GM18520 (cell line): Measurements from ENCODE around the gene CD300C.
"Not testable (repeated sequence)": the region's sequence is repeated elsewhere in the genome, so short reads cannot be mapped to it uniquely, and the experiment has no call there.

ENCODE experiments used
- ATAC-seq: cut with Tn5 transposase; IDR thresholded peaks from one replicate; pipeline ENCODE4 v1.9.1; 2021; ENCODE audit not compliant: unreplicated experiment

The CD300C gene

DNA sequence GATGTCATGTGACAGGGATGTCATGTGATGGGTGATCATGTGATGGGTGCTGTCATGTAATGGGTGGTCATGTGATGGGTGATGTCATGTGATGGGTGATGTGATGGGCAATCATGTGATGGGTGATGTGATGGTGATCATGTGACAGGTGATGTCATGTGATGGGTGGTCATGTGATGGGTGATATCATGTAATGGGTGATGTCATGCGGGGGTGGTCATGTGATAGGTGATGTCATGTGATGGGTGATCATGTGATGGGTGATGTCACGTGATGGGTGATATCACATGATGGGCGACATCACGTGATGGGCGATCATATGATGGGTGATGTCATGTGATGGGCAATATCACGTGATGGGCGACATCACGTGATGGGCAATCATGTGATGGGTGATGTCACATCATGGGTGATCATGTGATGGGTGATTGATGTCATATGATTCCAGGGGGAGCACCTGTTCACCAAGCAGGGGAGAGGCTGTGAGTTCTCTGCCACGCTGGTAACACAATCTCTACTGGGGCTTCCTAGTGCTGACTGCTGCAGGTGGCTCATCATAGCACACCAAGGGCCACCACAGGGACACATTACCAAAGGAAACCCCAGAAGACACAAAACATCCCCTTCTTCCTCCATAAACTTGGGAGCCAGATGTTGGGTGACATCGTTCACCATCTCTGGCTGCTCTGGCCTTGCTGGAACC, 31.1 kb downstream of the CD300C start:
- no peak for ATAC-seq

DNA sequence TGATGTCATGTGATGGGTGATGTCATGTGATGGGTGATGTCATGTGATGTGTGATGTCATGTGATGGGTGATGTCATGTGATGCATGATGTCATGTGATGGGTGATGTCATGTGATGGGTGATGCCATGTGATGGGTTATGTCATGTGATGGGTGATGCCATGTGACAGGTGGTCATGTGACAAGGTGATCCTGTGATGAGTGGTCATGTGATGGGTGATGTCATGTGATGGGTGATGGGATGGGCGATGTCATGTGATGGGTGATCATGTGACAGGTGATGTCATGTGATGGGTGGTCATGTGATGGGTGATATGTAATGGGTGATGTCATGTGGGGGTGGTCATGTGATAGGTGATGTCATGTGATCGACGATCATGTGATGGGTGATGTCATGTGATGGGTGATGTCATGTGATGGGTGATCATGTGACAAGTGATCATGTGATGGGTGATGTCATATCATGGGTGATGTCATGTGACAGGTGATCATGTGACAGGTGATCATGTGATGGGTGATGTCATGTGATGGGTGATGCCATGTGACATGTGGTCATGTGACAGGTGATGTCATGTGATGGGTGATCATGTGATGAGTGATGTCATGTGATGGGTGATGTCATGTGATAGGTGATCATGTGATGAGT, 31.8 kb downstream of the CD300C start:
- no peak for ATAC-seq

DNA sequence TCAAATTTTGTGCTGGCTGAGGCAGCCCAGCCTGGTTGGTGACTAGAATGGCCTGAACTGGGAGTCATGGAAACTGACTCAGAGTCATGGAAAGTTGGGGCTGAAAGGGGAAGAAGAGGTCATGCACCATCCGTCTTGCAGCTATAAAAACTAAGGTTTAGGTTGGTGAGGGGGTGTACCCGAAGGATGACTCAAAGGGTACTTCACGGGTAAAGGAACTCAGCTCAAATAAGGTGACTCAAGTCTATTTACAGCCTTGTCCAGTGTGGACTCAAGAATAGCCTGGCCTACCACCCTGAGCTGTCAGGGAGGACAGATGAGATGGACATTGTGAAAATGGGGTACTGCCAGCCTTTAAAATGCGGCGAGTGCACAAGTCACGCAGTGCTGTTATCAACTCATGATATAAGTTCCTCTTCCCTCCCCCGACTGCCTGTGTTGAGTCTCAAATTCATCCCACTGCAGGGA, 33.3 kb downstream of the CD300C start:
- ATAC-seq: peak; percentile 54

DNA sequence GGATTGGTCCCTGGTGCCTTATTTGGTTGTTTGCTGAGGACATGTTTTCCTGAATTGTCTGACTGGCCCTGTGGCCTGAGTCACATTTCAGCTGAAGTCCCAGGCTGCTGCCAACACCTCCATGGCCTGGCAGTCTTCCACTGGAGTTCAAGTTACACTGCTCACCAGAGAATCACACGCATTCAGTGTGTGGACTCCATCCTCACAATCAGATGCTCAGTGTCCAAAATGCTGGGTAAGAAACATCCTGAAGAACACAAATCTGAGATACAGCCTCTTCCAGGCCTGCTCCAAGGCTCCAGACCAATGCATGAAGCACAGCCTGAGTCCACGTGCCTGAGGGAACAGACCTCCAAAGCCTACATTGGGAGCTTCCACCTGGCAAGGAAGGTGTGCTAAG, 33.9 kb downstream of the CD300C start:
- no peak for ATAC-seq

DNA sequence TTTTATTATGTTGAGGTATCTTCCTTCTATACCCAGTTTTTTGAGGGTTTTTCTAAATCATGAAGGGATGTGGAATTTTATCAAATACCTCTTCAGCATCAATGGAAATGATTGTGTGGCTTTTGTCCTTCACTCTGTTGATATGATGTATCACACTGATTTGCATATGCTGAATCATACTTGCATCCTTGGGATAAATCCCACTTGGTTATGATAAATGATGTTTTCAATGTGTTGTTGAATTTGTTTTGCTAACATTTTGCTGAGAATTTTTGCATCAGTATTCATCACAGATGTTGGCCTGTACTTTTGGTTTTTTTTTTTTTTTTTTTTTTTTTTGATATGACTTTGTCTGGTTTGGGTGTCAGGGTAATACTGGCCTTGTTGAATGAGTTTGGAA, 37.8 kb downstream of the CD300C start:
- ATAC-seq: no peak

DNA sequence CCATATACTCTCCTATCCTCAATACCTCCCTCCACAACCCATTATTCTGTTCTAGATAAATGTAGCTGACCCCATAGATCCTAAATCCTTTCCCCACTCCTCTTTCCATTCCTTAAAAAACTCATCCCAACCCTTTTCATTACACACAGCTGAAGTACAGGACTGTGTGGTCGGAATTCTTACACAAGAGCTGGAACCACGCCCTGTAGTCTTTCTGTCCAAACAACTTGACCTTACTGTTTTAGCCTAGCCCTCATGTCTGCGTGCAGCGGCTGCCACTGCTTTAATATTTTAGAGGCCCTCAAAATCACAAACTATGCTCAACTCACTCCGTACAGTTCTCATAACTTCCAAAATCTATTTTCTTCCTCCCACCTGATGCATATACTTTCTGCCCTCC, 42.0 kb downstream of the CD300C start:
- not testable (repeated sequence) for ATAC-seq

DNA sequence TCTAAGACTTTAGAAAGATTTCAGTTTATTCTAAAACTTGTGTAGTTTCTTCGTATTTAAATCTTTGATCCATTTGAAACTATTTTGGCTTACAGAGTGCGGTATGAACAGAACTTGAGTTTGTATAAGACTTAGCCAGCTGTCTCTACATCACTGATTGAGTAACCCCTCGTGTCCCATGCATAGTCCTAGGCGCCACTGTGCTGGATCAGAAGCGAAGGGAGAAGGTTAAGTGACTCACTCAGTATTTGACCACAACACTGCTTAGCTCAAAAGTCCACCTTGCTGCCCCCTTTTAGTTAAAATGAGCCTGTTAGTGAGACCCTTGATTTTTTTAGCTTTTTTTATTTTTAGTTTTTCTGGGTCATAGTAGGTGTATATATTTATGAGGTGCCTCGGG, 43.1 kb downstream of the CD300C start:
- ATAC-seq: no peak

DNA sequence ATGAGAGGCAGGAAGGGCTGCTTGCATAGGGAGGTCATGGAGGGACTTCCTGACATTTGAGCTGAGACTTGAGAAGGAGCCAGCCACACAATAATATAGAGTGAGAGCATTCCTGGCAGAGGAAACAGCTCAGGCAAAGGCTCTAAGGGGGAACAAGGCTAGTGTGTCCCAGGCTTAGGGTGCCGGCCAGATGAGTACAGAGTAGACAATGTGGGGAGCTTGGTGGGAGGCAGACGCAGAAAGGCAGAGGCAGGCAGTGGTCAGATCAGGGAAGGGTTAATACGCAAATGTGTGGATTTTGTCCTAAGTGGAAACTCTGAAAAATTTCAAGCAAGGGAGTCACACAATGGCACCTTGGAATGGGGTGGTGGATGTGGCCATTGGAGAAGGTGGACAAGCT, 45.9 kb downstream of the CD300C start:
- ATAC-seq: no peak

DNA sequence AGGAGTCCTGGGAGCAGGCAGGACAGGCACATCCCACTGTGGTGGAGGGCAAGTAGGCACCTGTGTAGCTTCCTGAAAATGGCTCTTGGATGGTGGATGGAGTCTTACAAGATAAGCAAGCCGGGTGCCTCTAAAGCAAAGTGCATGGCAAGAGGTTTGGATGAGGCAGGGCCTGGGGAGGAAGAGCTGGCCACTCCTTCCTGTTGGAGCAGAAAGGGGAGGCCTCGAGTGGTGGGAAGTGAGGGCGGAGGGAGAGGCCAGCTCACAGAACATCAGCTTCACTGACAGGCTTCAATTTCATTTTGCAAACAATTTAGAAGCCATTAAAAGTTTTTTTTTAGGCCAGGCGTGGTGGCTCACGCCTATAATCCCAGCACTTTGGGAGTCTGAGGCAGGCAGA, 48.4 kb downstream of the CD300C start:
- ATAC-seq: no peak

DNA sequence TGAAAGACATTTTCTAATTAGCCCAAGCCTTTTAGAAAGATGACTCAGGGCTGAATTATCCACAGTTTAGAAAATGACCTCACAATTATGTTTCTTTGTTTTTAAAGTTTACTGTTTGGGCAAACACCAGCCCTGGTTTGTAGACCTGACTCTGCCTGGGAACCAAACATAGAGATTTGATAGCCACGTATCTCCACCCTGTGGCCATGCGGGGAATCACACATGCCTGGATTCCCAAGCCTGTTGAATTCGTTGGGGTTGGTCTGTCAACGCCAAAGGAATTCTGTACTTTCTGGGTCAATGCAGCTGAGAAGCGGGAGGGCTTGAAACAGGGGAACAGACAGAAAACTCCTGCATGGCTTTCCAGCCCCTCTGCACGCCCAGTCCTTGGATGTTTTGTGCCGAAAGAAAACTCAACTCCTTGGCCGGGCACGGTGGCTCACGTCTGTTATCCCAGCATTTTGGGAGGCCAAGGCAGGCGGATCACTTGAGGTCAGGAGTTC, 52.5 kb downstream of the CD300C start:
- peak; percentile 52 for ATAC-seq

DNA sequence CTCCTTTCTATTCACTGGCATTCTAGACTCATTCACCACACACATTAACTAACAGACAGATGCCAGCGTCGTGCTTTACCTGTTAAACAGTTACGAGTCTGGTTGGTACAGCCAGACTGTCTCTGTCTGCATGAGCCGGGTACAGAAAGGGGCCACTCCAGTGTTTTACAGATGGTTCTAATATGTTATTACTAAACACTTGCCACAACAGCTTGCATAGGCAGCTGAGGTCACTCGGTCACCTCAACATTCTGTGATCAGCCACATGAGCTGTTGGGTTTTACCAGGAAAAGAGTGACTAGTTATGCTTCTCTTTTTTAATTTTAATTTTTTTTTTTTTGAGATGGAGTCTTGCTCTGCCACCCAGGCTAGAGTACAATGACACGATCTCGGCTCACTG, 54.3 kb downstream of the CD300C start:
- no peak for ATAC-seq
